ENCODE results near the gene EN2.

Gene EN2

DNA sequence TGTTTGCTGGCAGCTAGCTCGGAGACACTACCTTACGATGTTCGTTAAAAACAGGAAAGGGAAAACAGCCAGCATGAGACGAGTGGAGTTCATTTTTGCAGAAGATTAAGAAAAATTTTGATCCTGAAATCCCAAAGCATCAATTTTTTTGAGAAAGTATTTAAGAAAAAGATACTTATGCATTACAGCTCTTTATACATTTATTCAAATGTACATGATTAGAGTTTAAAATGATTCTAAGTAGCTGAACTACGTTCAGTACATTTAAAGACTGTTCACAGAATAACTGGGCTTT lies 53.7 kb downstream of the EN2 start:
- no peak for DNase-seq

DNA sequence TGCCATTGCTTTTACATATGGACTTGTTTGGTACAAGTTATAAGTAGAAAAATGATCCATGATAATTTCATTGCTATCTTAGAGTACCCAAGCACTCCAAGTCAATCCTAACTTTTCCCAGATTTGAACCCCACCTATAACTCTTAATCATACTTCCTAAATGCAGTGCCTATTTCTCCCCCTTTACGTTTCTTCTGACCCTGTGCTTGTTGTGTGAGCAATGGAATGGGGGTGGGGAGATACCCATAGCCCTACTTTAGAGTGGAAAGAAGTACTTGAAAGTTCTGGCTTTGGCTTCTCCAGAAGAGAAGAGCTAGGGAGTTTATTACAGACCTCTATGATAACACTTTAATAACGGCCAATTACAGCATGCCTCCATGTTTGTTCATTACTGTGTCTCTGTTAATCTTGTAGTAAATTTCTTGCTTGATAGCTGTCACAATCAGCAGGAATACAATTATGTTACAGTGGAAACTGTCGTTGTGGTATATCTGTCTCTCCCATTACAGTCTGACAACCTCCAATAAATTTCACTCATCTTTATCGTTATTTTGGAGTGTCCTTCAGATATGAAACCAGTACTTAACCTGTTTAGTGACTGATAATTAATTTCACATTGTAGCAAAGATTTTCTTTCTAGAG lies 54.4 kb downstream of the EN2 start:
- no peak for DNase-seq

DNA sequence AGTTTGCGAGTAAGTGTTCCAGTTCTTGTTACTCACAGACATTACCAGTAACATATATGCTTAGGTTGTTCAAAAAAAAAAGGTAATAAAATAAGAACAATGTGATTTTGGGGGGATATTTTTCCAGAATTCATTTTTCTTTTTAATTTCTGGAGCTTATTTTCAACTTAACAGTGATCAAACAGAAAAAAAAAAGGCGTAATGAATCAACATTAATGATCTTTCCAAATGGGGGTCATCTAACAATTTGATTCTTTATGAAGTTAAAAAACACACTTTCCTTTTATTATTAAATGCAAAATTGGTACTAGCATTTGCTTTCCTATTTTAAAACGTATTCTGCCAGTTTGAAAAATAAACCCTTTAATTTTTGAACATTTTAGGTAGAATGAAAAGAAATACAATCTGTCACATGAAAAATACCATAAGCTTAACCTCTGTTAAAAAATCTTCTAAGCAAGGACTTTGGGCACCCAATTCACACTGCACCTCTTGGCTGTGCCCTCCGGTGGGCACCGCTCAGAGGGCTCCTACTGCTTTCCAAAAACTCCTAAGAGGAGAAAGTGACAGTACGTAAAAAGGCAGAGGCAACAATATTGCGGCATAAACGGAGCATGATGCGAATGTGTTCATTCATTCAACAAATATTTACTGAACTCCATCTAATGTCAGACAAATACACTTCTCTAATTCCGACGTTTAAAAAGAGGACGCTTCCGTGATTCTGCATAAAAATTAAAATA lies 55.8 kb downstream of the EN2 start:
- DNase-seq, result no peak

DNA sequence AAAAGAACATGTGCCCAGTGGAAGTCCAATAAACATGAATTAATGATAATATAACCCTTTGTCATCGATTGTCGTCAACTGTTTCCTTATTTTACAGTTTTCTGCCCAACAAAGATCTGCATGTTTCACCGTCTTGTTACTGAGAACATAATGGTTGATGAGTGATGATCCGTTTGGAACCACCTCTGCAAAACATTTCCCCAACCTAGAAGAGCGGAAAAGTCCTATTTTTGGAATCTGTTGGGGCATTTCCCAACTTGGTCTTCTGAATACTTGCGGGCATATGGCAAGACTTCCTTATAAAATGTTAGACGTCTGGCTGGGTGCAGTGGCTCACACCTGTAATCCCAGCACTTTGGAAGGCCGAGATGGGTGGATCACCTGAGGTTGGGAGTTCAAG lies 56.4 kb downstream of the EN2 start:
- DNase-seq, result no peak
